DOHH2 (cell line): ENCODE data around the gene FAM241A.

Experiments used
- CTCF ChIP-seq: fragments of 200-600 bp; sonication (generic); IDR thresholded peaks from one replicate; pipeline ENCODE4 v1.5.1; 2014; ENCODE audit warnings: antibody characterized with exemption, mild to moderate bottlenecking, low read depth, low read length; ENCODE audit not compliant: poor library complexity, severe bottlenecking
- EZH2phosphoT487 ChIP-seq: fragments of 200-600 bp; sonication (generic); IDR thresholded peaks from 2 replicates; pipeline ENCODE4 v1.6.1; 2017; ENCODE audit warnings: borderline replicate concordance, mild to moderate bottlenecking, antibody characterized with exemption, low read length, moderate library complexity, mixed read lengths

- TF ChIP-seq CTCF (no peak), EZH2phosphoT487 (no peak)
Observed at GRCh38 chr4:112173593-112174558, 28.6 kb downstream of the FAM241A start.
